SK-N-SH treated with all-trans-retinoic acid at 6 μM for 48 hours (cell line): ENCODE measurements around the gene TICRR.

Experiments used
- ATAC-seq: fragments of 200-7000 bp; cut with Tn5 transposase; 3 replicates; pipeline ENCODE4 v1.9.1; 2020; ENCODE audit warnings: mild to moderate bottlenecking, moderate library complexity
- BACH2 ChIP-seq: fragments of 250-450 bp; sonication (Bioruptor Pico); IDR thresholded peaks from 2 replicates; pipeline ENCODE4 v1.9.0; 2021; ENCODE audit warnings: mild to moderate bottlenecking, borderline replicate concordance
- CSDC2 ChIP-seq: fragments of 250-450 bp; sonication (Bioruptor Pico); IDR thresholded peaks from 2 replicates; pipeline ENCODE4 v1.5.0; 2020; ENCODE audit warnings: mild to moderate bottlenecking, moderate library complexity
- ESRRG ChIP-seq: fragments of 250-450 bp; sonication (Bioruptor Pico); IDR thresholded peaks from 2 replicates; pipeline ENCODE4 v1.6.1; 2021; ENCODE audit warnings: mild to moderate bottlenecking
- GLIS3 ChIP-seq: fragments of 250-450 bp; sonication (Bioruptor Pico); IDR thresholded peaks from 2 replicates; pipeline ENCODE4 v1.5.0; 2020; ENCODE audit warnings: mild to moderate bottlenecking, moderate library complexity
- ISL1 ChIP-seq: fragments of 250-450 bp; sonication (Bioruptor Pico); IDR thresholded peaks from 2 replicates; pipeline ENCODE4 v2.1.2; 2022; ENCODE audit warnings: mild to moderate bottlenecking, moderate library complexity
- SNAI2 ChIP-seq: fragments of 250-450 bp; sonication (Bioruptor Pico); IDR thresholded peaks from 2 replicates; pipeline ENCODE4 v1.5.0; 2020; ENCODE audit warnings: mild to moderate bottlenecking, moderate library complexity
- TOX ChIP-seq: fragments of 250-450 bp; sonication (Bioruptor Pico); IDR thresholded peaks from 2 replicates; pipeline ENCODE4 v1.8.0; 2021; ENCODE audit warnings: mild to moderate bottlenecking, moderate library complexity, borderline replicate concordance
- ZC3H10 ChIP-seq: fragments of 250-450 bp; sonication (Bioruptor Pico); IDR thresholded peaks from 2 replicates; pipeline ENCODE4 v1.5.1; 2021; ENCODE audit warnings: mild to moderate bottlenecking, moderate library complexity
- ZFP3 ChIP-seq: fragments of 250-450 bp; sonication (Bioruptor Pico); IDR thresholded peaks from 2 replicates; pipeline ENCODE4 v1.5.0; 2020; ENCODE audit warnings: mild to moderate bottlenecking, moderate library complexity
- ZFP30 ChIP-seq: fragments of 450-650 bp; formaldehyde crosslinking; IDR thresholded peaks from 2 replicates; pipeline ENCODE4 v1.5.0; 2022; ENCODE audit warnings: mild to moderate bottlenecking, moderate library complexity
- ZNF565 ChIP-seq: fragments of 450-650 bp; formaldehyde crosslinking; conservative IDR thresholded peaks from 2 replicates; pipeline ENCODE4 v1.5.0; 2020; ENCODE audit warnings: low read depth, mild to moderate bottlenecking, moderate library complexity
- ZNF70 ChIP-seq: fragments of 450-650 bp; formaldehyde crosslinking; IDR thresholded peaks from 2 replicates; pipeline ENCODE4 v1.5.0; 2020; ENCODE audit warnings: mild to moderate bottlenecking, moderate library complexity
- ZNF8 ChIP-seq: fragments of 450-650 bp; formaldehyde crosslinking; IDR thresholded peaks from 2 replicates; pipeline ENCODE4 v1.5.0; 2020; ENCODE audit warnings: mild to moderate bottlenecking, moderate library complexity
- TF ChIP-seq, protein P1 (sequence below): fragments of 250-450 bp; sonication (Bioruptor Pico); IDR thresholded peaks from 2 replicates; pipeline ENCODE4 v1.5.0; 2020; ENCODE audit warnings: mild to moderate bottlenecking, moderate library complexity
- TF ChIP-seq, protein P2 (sequence below): fragments of 250-450 bp; sonication (Bioruptor Pico); IDR thresholded peaks from 2 replicates; pipeline ENCODE4 v1.8.0; 2020; ENCODE audit warnings: mild to moderate bottlenecking, moderate library complexity, borderline replicate concordance

The TICRR gene, protein sequence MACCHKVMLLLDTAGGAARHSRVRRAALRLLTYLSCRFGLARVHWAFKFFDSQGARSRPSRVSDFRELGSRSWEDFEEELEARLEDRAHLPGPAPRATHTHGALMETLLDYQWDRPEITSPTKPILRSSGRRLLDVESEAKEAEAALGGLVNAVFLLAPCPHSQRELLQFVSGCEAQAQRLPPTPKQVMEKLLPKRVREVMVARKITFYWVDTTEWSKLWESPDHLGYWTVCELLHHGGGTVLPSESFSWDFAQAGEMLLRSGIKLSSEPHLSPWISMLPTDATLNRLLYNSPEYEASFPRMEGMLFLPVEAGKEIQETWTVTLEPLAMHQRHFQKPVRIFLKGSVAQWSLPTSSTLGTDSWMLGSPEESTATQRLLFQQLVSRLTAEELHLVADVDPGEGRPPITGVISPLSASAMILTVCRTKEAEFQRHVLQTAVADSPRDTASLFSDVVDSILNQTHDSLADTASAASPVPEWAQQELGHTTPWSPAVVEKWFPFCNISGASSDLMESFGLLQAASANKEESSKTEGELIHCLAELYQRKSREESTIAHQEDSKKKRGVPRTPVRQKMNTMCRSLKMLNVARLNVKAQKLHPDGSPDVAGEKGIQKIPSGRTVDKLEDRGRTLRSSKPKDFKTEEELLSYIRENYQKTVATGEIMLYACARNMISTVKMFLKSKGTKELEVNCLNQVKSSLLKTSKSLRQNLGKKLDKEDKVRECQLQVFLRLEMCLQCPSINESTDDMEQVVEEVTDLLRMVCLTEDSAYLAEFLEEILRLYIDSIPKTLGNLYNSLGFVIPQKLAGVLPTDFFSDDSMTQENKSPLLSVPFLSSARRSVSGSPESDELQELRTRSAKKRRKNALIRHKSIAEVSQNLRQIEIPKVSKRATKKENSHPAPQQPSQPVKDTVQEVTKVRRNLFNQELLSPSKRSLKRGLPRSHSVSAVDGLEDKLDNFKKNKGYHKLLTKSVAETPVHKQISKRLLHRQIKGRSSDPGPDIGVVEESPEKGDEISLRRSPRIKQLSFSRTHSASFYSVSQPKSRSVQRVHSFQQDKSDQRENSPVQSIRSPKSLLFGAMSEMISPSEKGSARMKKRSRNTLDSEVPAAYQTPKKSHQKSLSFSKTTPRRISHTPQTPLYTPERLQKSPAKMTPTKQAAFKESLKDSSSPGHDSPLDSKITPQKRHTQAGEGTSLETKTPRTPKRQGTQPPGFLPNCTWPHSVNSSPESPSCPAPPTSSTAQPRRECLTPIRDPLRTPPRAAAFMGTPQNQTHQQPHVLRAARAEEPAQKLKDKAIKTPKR (N-terminal part only)

DNA sequence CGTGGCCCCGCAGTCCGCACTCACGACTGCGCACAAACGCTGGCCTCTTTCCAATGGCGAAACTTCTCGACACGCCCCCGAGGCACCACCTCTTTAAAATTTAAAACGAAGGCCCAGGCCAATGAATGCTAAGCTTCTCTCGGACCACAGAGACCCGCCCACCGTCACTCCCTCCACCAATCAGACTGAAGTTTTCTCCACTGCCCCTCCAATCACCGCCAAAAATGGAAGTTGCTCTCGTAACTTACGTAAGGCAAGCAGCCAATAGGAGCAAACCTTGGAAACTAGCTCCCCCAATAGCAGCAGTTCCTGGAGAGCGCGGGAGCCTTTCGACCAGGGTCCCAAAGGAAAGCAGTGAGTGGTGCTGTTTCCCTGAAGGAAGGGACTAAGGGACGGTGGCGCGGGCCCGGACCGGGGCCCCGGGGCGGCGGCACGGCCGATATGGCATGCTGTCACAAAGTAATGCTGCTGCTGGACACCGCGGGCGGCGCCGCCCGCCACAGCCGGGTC lies at the start of gene TICRR:
Gene TICRR (plus strand): TSS at position 324 of the 510 bp plus-strand sequence. CDS start 118 bp downstream, at position 442.
- TF ChIP-seq, protein P1, sequence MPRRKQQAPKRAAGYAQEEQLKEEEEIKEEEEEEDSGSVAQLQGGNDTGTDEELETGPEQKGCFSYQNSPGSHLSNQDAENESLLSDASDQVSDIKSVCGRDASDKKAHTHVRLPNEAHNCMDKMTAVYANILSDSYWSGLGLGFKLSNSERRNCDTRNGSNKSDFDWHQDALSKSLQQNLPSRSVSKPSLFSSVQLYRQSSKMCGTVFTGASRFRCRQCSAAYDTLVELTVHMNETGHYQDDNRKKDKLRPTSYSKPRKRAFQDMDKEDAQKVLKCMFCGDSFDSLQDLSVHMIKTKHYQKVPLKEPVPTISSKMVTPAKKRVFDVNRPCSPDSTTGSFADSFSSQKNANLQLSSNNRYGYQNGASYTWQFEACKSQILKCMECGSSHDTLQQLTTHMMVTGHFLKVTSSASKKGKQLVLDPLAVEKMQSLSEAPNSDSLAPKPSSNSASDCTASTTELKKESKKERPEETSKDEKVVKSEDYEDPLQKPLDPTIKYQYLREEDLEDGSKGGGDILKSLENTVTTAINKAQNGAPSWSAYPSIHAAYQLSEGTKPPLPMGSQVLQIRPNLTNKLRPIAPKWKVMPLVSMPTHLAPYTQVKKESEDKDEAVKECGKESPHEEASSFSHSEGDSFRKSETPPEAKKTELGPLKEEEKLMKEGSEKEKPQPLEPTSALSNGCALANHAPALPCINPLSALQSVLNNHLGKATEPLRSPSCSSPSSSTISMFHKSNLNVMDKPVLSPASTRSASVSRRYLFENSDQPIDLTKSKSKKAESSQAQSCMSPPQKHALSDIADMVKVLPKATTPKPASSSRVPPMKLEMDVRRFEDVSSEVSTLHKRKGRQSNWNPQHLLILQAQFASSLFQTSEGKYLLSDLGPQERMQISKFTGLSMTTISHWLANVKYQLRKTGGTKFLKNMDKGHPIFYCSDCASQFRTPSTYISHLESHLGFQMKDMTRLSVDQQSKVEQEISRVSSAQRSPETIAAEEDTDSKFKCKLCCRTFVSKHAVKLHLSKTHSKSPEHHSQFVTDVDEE, result no peak
- TF ChIP-seq ZFP30 (CRISPR knock-in tag) (no peak), ZNF8 (no peak)
- TF ChIP-seq, protein P2, sequence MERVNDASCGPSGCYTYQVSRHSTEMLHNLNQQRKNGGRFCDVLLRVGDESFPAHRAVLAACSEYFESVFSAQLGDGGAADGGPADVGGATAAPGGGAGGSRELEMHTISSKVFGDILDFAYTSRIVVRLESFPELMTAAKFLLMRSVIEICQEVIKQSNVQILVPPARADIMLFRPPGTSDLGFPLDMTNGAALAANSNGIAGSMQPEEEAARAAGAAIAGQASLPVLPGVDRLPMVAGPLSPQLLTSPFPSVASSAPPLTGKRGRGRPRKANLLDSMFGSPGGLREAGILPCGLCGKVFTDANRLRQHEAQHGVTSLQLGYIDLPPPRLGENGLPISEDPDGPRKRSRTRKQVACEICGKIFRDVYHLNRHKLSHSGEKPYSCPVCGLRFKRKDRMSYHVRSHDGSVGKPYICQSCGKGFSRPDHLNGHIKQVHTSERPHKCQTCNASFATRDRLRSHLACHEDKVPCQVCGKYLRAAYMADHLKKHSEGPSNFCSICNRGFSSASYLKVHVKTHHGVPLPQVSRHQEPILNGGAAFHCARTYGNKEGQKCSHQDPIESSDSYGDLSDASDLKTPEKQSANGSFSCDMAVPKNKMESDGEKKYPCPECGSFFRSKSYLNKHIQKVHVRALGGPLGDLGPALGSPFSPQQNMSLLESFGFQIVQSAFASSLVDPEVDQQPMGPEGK (CRISPR knock-in tag), result no peak
- TF ChIP-seq, all 23 proteins: peak for 0
- peak; percentile 94 for ATAC-seq

DNA sequence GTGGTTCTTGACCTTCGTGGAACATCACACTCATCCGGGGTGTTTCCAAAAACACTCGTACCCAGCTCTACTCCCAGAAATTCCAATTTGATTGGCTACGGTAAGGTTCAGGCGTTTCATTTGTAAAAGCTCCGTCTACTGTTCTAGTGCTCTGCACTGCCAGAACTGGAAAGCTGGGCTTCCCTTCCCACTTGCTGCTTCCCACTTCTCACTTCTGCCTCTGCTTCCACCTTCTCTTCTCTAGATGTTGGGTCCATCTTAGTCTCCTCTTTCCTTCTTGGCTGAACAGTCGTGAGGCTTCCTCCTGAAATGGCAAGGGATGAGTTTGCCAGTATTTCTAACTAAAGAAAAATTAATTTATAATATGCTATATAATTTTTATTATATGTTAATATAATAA lies 49.1 kb upstream of the TICRR start:
- no peak for ATAC-seq
- TF ChIP-seq TOX (CRISPR knock-in tag) (no peak), ZC3H10 (no peak), ZNF565 (no peak), GLIS3 (no peak), ZFP30 (CRISPR knock-in tag) (no peak), CSDC2 (CRISPR knock-in tag) (no peak)
- TF ChIP-seq, protein P2 (CRISPR knock-in tag), result no peak
- TF ChIP-seq, protein P1, result no peak

DNA sequence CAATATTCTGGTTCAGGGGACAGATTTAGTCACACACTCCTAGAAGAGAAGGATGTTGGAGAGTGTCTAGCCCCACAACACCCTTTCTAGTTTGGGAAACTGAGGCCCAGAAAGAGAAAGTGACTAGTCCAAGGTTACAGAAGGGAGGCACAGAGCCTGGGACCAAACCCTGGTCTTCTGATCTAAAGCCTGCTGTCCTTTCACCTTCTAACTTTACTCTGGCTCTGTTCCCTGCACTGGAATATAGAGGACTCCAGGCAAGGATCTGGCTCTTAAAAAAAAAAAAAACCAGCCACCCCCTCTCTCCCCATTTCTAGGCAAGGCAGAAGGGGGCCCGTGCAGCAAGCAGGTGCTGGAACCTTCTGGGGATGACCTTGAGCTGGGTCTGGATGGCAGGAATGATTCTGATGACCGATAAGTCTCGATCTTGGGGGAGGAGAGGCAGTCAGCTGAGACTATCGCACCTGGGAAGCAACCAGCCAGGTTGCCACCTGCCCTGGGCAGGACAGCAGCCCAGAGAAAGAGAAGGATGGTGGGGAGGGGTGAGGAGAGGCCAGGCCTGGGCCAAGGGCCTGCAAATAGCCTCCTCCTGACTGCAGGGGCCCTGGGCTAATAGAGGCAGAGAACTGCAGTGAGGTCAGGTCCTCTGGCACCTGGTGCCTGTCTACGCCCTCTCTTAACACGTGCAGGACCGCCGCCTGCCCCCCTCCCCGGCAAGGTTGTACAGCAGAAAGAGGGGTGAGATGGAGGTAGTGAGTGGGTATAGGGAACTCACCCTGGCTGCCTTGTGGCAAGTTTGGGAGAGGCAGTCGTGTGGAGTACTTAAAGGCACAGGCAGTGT lies 48.4 kb upstream of the TICRR start:
- no peak for ATAC-seq
- TF ChIP-seq GLIS3, result no peak
- no peak for TF ChIP-seq ZNF565
- TF ChIP-seq ISL1 (CRISPR knock-in tag), result no peak
- TF ChIP-seq, all 23 proteins: peak for 0

DNA sequence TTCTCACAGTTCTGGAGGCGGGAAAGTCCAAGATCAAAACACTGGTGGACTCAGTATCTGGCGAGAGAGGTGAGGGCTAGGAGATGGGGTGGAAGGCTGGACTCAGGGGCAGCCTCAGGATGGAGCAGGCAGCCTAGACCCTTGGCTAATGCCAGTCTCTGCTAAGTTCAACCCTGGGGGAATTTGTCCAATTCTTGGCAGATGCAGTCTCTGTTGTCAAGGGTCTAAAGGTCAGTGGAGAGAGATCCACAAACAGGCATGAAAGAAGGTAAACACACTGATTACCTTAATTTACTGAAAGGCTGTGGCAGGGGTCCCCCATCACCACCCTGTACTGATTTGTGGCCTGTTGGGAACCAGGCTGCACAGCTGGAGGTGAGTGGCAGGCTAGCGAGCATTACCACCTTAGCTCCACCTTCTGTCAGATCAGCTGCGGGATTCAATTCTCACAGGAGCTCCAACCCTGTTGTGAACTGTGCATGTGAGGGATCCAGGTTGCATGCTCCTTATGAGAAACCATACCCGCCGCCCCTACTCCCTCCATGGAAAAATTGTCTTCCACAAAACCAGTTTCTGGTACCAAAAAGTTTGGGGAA lies 46.4 kb upstream of the TICRR start:
- no peak for ATAC-seq
- TF ChIP-seq ESRRG (CRISPR knock-in tag) (no peak), ZNF70 (CRISPR knock-in tag) (no peak), ZNF565 (no peak), ZNF8 (no peak), ZFP3 (CRISPR knock-in tag) (no peak), BACH2 (no peak), ZC3H10 (no peak), ZFP30 (CRISPR knock-in tag) (no peak), ISL1 (CRISPR knock-in tag) (no peak), SNAI2 (no peak)
- TF ChIP-seq, protein P2 (CRISPR knock-in tag), result no peak
